ENCODE measurements around the gene PHACTR3. TPM values are rescaled to one million over a fixed set of nuclear protein-coding genes. Genes with fewer than 3 reads are reported as not detected.

Gene PHACTR3
- polyA plus RNA-seq, 2 of the 4 experiments (the other 2 are of a cell fraction) = not detected

DNA sequence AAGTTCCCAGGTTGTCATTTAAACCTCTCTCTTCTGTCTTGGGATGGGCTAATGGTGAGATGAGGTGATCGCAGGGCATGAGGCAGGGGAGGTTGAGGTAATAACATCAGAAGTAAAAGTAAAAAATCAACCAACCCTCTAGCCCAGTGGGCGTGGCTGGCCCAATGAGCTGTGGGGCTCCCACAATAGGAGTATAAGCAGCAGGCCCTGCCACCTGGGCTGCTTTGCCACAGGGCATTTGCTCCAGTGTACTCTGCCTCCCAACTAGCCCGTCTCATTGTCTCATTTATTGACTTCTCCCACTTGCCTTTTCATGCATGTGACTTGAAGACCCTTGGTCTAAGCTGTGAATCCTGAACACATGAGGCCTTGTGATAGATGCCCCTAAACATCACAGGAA, 62.8 kb downstream of the PHACTR3 start (continued):
- TF ChIP-seq CBX2 (IDR thresholded peaks at IDR 0.05; ENCODE audit: borderline replicate concordance, low read depth) (no peak), MAZ (IDR thresholded peaks at IDR 0.05; ENCODE audit: borderline replicate concordance, low read depth, low read length) (no peak)

DNA sequence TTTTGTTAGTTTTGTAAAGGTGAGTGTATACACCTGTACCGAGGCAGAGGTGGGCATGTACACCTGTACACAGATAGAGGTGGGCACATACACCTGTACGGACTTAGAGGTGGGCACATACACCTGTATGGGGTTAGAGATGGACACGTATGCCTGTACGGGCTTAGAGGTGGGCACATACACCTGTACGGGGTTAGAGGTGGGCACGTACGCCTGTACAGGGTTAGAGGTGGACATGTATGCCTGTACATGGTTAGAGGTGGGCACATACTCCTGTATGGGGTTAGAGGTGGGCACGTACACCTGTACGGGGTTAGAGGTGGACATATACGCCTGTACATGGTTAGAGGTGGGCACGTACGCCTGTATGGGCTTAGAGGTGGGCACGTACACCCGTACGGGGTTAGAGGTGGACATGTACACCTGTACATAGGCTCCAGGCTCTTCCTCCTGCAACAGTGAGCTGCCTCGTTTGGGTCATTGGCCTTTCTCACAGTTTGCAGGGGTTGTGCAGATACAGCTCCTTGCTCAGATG, 63.7 kb downstream of the PHACTR3 start:
- ChIA-PET POLR2A (no interaction called here), CTCF (no interaction called here)
- WGBS (ENCODE audit: missing lambda C conversion rate) = 23% methylated on average over 13 of the region's 16 CpGs
- Histone ChIP-seq H3K9me3 (no peaks in the 10 kb centered on the region), H3K27ac (no peak overlapping the region), H3K4me3 (no peak overlapping the region), H3K4me1 (no peaks in the 10 kb centered on the region), H3K4me2 (no peak overlapping the region)
- no peak for DNase-seq (ENCODE audit: low read depth in 1 of 2, low spot score in 1 of 2)
- no peak for ATAC-seq
- no peak for FAIRE-seq
- no peak for TF ChIP-seq NPAS2 (CRISPR knock-in tag; IDR thresholded peaks at IDR 0.05; ENCODE audit: borderline replicate concordance)
- TF ChIP-seq PHF8 (IDR thresholded peaks at IDR 0.05; ENCODE audit: borderline replicate concordance, low read depth) = no peak

GRCh38 chr20:59668926-59669850, 64.8 kb downstream of the PHACTR3 start:
- POLR2A ChIA-PET = no interaction called here
- no peak overlapping the region for H3K4me2 ChIP-seq
- TF ChIP-seq NR3C1 (IDR thresholded peaks at IDR 0.05) (no peak), TFCP2L1 (CRISPR knock-in tag; IDR thresholded peaks at IDR 0.05) (no peak), EHMT2 (IDR thresholded peaks at IDR 0.05; ENCODE audit: low read depth) (no peak)
- H3K27ac ChIP-seq = no peak overlapping the region
- DNase-seq (ENCODE audit: low read depth in 1 of 2, low spot score in 1 of 2) (no peak), ATAC-seq (no peak), FAIRE-seq (no peak)
- H3K9me3 ChIP-seq = no peaks in the 10 kb centered on the region
- 43% methylated on average over 11 of the region's 11 CpGs for WGBS (ENCODE audit: missing lambda C conversion rate)
- H3K4me3 ChIP-seq = no peak overlapping the region
- no peaks in the 10 kb centered on the region for H3K4me1 ChIP-seq
- CTCF ChIA-PET = no interaction called here

GRCh38 chr20:59670786-59671492, 66.6 kb downstream of the PHACTR3 start:
- DNase-seq (ENCODE audit: low read depth in 1 of 2, low spot score in 1 of 2) = no peak
- ATAC-seq = no peak
- TF ChIP-seq KDM1A (IDR thresholded peaks at IDR 0.05; ENCODE audit: low read depth) (no peak), POLR2AphosphoS2 (conservative IDR thresholded peaks at IDR 0.05; ENCODE audit: low read length) (no peak), EHMT2 (IDR thresholded peaks at IDR 0.05; ENCODE audit: low read depth) (no peak), NR3C1 (IDR thresholded peaks at IDR 0.05) (no peak), FOXS1 (CRISPR knock-in tag; IDR thresholded peaks at IDR 0.05) (no peak), ZSCAN20 (CRISPR knock-in tag; IDR thresholded peaks at IDR 0.05) (no peak)
- TF ChIP-seq, protein P1, sequence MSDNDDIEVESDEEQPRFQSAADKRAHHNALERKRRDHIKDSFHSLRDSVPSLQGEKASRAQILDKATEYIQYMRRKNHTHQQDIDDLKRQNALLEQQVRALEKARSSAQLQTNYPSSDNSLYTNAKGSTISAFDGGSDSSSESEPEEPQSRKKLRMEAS (IDR thresholded peaks at IDR 0.05) = no peak
- TF ChIP-seq, protein P2, sequence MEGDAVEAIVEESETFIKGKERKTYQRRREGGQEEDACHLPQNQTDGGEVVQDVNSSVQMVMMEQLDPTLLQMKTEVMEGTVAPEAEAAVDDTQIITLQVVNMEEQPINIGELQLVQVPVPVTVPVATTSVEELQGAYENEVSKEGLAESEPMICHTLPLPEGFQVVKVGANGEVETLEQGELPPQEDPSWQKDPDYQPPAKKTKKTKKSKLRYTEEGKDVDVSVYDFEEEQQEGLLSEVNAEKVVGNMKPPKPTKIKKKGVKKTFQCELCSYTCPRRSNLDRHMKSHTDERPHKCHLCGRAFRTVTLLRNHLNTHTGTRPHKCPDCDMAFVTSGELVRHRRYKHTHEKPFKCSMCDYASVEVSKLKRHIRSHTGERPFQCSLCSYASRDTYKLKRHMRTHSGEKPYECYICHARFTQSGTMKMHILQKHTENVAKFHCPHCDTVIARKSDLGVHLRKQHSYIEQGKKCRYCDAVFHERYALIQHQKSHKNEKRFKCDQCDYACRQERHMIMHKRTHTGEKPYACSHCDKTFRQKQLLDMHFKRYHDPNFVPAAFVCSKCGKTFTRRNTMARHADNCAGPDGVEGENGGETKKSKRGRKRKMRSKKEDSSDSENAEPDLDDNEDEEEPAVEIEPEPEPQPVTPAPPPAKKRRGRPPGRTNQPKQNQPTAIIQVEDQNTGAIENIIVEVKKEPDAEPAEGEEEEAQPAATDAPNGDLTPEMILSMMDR (IDR thresholded peaks at IDR 0.05) = no peak
- TF ChIP-seq, protein P3, sequence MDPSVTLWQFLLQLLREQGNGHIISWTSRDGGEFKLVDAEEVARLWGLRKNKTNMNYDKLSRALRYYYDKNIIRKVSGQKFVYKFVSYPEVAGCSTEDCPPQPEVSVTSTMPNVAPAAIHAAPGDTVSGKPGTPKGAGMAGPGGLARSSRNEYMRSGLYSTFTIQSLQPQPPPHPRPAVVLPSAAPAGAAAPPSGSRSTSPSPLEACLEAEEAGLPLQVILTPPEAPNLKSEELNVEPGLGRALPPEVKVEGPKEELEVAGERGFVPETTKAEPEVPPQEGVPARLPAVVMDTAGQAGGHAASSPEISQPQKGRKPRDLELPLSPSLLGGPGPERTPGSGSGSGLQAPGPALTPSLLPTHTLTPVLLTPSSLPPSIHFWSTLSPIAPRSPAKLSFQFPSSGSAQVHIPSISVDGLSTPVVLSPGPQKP (IDR thresholded peaks at IDR 0.05; ENCODE audit: low read depth, low read length) = no peak
- H3K4me3 ChIP-seq = no peak overlapping the region
- no peaks in the 10 kb centered on the region for H3K4me1 ChIP-seq
- ChIA-PET POLR2A (no interaction called here), CTCF (interaction anchor here (1.5 kb wide), 1 partner anchor 99 kb away, joined by 4 read pairs; no protein-coding TSS in a partner anchor)
- no peak overlapping the region for H3K4me2 ChIP-seq
- WGBS (ENCODE audit: missing lambda C conversion rate) = 30% methylated on average over 9 of the region's 9 CpGs
- no peak overlapping the region for H3K27ac ChIP-seq
- no peak for FAIRE-seq
- no peaks in the 10 kb centered on the region for H3K9me3 ChIP-seq

Measured in A549 (cell line).